DMS114 treated with DMSO at 0.1 percent for 48 hours (cell line): ENCODE data around the gene CELF5.
"Not testable (repeated sequence)": the region's sequence is repeated elsewhere in the genome, so short reads cannot be mapped to it uniquely, and the experiment has no call there.

Source experiments
- DNase-seq: peaks from one replicate; lab custom pipeline; 2025; ENCODE audit not compliant: unreplicated experiment; lab: John Stamatoyannopoulos, UW

Gene CELF5

GRCh38 chr19:3272401-3272931 lies 48.0 kb downstream of the CELF5 start:
- DNase-seq = no peak

- no peak for DNase-seq
Measured at GRCh38 chr19:3272952-3273351, 48.5 kb downstream of the CELF5 start.

- DNase-seq = no peak
Measured at GRCh38 chr19:3274245-3274941, 49.9 kb downstream of the CELF5 start.

GRCh38 chr19:3274942-3275582 lies 50.6 kb downstream of the CELF5 start:
- DNase-seq = no peak

GRCh38 chr19:3275583-3276340 lies 51.3 kb downstream of the CELF5 start:
- DNase-seq = peak; percentile 55

GRCh38 chr19:3276341-3276799 lies 51.9 kb downstream of the CELF5 start:
- peak; percentile 50 for DNase-seq

- DNase-seq = no peak
Measured at GRCh38 chr19:3277649-3278048, 53.2 kb downstream of the CELF5 start.

GRCh38 chr19:3278294-3278693 lies 53.8 kb downstream of the CELF5 start:
- DNase-seq = no peak

GRCh38 chr19:3278749-3279148 lies 54.3 kb downstream of the CELF5 start:
- no peak for DNase-seq

- no peak for DNase-seq
Measured at GRCh38 chr19:3279306-3279705, 54.8 kb downstream of the CELF5 start.

GRCh38 chr19:3281026-3281425 lies 56.6 kb downstream of the CELF5 start:
- DNase-seq = no peak

- DNase-seq = no peak
Measured at GRCh38 chr19:3282155-3282554, 57.7 kb downstream of the CELF5 start.

- DNase-seq = no peak
Measured at GRCh38 chr19:3282564-3282963, 58.1 kb downstream of the CELF5 start.

GRCh38 chr19:3283246-3283751 lies 58.8 kb downstream of the CELF5 start:
- DNase-seq = no peak

GRCh38 chr19:3283886-3284657 lies 59.6 kb downstream of the CELF5 start:
- DNase-seq = no peak

- peak; percentile 87 for DNase-seq
Measured at GRCh38 chr19:3284759-3285646, 60.5 kb downstream of the CELF5 start.

GRCh38 chr19:3285647-3286176 lies 61.3 kb downstream of the CELF5 start:
- peak; percentile 71 for DNase-seq

- no peak for DNase-seq
Measured at GRCh38 chr19:3287814-3288213, 63.4 kb downstream of the CELF5 start.

GRCh38 chr19:3288437-3288836 lies 64.0 kb downstream of the CELF5 start:
- DNase-seq = not testable (repeated sequence)
